ENCODE data around the gene NDUFB4. TPM values are rescaled to one million over a fixed set of nuclear protein-coding genes. Genes with fewer than 3 reads are reported as not detected.

The NDUFB4 gene
- total RNA-seq, 1 donor from 2014 or later = 129 TPM

DNA sequence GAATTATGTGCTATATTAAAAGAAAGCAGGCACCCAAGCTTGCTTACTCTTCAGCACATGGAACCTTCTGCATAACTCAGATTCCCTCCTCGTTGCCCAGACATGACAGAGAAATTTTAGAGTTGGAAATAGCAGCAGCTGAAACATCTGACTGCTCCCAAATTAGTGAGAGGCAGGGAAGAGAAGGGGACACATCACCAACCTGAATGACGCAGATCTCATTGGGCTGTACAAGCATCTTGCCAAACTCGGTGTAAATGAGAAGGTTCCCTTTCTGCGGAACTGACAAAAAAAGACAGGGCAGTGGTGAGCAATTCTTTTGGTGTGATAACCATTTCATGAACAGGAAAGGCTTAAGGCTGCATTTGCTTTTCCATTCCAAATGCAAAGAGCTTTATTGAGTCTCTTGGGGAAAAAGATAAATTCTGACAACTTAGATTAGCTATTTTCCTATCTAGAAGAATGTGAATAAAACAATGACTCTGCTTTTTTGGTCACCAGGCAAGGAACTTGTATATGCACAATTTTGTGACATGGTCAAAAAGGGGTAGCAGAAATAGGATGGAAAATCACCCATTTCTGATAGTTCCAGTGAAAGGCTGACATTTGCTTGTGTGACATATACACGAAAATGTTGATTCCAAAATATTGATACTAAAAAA, 50.8 kb downstream of the NDUFB4 start:
- H3K27ac Mint-ChIP-seq = no peak overlapping the region

DNA sequence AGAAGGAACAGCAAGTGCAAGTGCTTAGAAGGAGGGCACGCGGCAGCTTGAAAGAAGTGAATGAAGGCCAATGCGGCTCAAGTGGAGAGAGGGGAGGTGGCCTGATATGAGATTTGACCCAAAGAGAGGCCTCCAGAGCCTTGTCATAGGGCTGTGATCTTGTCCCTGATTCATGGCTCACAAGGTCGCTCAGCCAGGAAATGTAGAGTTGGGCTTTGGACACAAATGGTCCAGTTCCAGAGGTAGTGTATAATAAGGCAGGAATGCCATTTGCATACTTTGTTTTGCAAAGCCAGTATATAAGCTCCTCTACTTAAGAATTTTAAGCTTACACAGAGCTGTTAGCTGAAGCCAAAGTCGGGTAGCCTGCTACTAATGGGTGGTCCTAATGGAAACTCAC, 52.2 kb downstream of the NDUFB4 start:
- Mint-ChIP-seq H3K27ac (no peak overlapping the region), H3K4me3 (no peak overlapping the region), H3K4me1 (ENCODE audit: unreplicated experiment) (no peaks in the 10 kb centered on the region), H3K27me3 (no peaks in the 10 kb centered on the region), H3K36me3 (no peaks in the 10 kb centered on the region), H3K9me3 (no peaks in the 10 kb centered on the region)
- TF ChIP-seq CTCF (conservative IDR thresholded peaks at IDR 0.05) = no peak
- no peak for DNase-seq (ENCODE audit: extremely low spot score, unreplicated experiment)

More for the DNA sequence above, 50.8 kb downstream of the NDUFB4 start:
- Mint-ChIP-seq H3K9me3 (no peaks in the 10 kb centered on the region), H3K4me3 (no peak overlapping the region), H3K36me3 (no peaks in the 10 kb centered on the region), H3K27me3 (no peaks in the 10 kb centered on the region), H3K4me1 (ENCODE audit: unreplicated experiment) (no peaks in the 10 kb centered on the region)
- no peak for TF ChIP-seq CTCF (conservative IDR thresholded peaks at IDR 0.05)
- no peak for DNase-seq (ENCODE audit: extremely low spot score, unreplicated experiment)

GRCh38 chr3:120649830-120650233, 53.7 kb downstream of the NDUFB4 start:
- Mint-ChIP-seq H3K36me3 (no peaks in the 10 kb centered on the region), H3K27ac (no peak overlapping the region)

DNA sequence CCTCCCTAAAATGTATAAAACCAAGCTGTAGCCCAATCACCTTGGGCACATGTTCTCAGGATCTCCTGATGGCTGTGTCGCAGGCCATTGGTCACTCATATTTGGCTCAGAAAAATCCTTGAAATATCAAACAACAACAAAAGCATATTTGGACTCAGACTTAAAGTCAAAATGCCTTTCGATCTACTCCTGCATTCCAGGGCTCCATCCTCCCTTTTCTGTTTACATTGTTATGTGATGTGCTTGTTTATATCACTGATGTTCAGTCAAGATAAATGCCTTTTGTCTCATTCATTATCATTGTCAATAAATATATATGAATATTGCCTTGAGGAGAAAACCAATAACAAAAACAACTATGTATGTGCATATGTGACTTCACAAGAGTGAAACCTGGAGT, 54.2 kb downstream of the NDUFB4 start:
- DNase-seq (ENCODE audit: extremely low spot score, unreplicated experiment) = no peak
- H3K27ac Mint-ChIP-seq = no peak overlapping the region
- TF ChIP-seq CTCF (conservative IDR thresholded peaks at IDR 0.05) = no peak

More at GRCh38 chr3:120649830-120650233, 53.7 kb downstream of the NDUFB4 start:
- DNase-seq (ENCODE audit: extremely low spot score, unreplicated experiment) = no peak
- Mint-ChIP-seq H3K4me1 (ENCODE audit: unreplicated experiment) (no peaks in the 10 kb centered on the region), H3K27me3 (no peaks in the 10 kb centered on the region), H3K4me3 (no peak overlapping the region), H3K9me3 (no peaks in the 10 kb centered on the region)
- TF ChIP-seq CTCF (conservative IDR thresholded peaks at IDR 0.05) = no peak

More for the DNA sequence above, 54.2 kb downstream of the NDUFB4 start:
- no peaks in the 10 kb centered on the region for H3K27me3 Mint-ChIP-seq
- H3K36me3 Mint-ChIP-seq = no peaks in the 10 kb centered on the region
- no peak overlapping the region for H3K4me3 Mint-ChIP-seq
- H3K4me1 Mint-ChIP-seq (ENCODE audit: unreplicated experiment) = no peaks in the 10 kb centered on the region
- H3K9me3 Mint-ChIP-seq = no peaks in the 10 kb centered on the region

Other genes starting within 250 kb of the NDUFB4 start
- 14.5 and 19.9 TPM in 2 replicates for gene LRRC58, start 247.0 kb upstream of the NDUFB4 start, total RNA-seq (ENCODE audit: low replicate concordance)
- gene FSTL1, start 145.3 kb upstream of the NDUFB4 start, total RNA-seq (ENCODE audit: low replicate concordance) = 183 and 383 TPM in 2 replicates
- 10.4 and 14.0 TPM in 2 replicates for gene HGD, start 85.9 kb downstream of the NDUFB4 start, total RNA-seq (ENCODE audit: low replicate concordance)
- gene RABL3, start 146.2 kb downstream of the NDUFB4 start, total RNA-seq (ENCODE audit: low replicate concordance) = 13.5 and 15.5 TPM in 2 replicates
- 16.0 and 26.9 TPM in 2 replicates for gene GTF2E1, start 146.4 kb downstream of the NDUFB4 start, total RNA-seq (ENCODE audit: low replicate concordance)